ENCODE results near the gene ADGRG3. TPM values are rescaled to one million over a fixed set of nuclear protein-coding genes. Genes with fewer than 3 reads are reported as not detected.

Gene ADGRG3
- total and polyA plus RNA-seq, 2 of the 8 experiments (the other 6 are each of a cell fraction or from before 2014, with no cell fraction given) = 0.28 to 0.98 TPM

GRCh38 chr16:57685633-57686032 lies 17.5 kb downstream of the ADGRG3 start (continued):
- TF ChIP-seq, protein P1, sequence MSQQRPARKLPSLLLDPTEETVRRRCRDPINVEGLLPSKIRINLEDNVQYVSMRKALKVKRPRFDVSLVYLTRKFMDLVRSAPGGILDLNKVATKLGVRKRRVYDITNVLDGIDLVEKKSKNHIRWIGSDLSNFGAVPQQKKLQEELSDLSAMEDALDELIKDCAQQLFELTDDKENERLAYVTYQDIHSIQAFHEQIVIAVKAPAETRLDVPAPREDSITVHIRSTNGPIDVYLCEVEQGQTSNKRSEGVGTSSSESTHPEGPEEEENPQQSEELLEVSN (IDR thresholded peaks at IDR 0.05) = no peak
- TF ChIP-seq NRF1 (IDR thresholded peaks at IDR 0.05; ENCODE audit: low read depth, low read length) (no peak), BACH1 (IDR thresholded peaks at IDR 0.05; ENCODE audit: low read length) (no peak), CHD7 (IDR thresholded peaks at IDR 0.05; ENCODE audit: insufficient replicate concordance, low read length) (no peak)
